HG03432 (cell line): ENCODE measurements around the gene IL2RG.

Experiments used
- ATAC-seq: cut with Tn5 transposase; IDR thresholded peaks from one replicate; pipeline ENCODE4 v1.9.1; 2021; ENCODE audit warnings: mild to moderate bottlenecking, moderate library complexity; ENCODE audit not compliant: unreplicated experiment

Gene IL2RG

GRCh38 chrX:71109051-71109450 lies 2.3 kb downstream of the IL2RG start:
- no peak for ATAC-seq

DNA sequence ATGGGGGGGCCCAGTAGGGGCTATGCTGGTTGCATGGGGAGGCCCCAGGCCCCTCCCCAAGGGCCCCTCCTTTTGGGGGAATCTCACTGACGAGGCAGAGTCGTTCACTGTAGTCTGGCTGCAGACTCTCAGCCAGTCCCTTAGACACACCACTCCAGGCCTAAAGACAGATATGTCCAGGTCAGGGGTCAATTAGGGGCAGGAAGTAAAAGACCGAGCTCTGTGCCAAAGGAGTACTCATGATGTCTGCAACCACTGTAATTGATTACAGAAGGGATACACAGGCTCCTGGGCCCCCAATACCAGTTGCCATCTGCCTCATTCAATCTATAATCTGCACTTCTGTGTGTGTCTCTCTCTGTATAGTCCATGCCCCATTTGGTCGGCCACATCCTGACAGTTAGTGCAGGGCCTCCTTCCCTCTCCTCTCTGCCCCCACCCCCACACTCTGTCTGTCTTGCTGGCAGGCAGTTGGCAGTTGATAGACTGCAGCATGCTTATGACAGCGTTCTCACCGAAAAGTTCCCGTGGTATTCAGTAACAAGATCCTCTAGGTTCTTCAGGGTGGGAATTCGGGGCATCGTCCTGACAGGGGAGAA lies 3.5 kb downstream of the IL2RG start:
- no peak for ATAC-seq

DNA sequence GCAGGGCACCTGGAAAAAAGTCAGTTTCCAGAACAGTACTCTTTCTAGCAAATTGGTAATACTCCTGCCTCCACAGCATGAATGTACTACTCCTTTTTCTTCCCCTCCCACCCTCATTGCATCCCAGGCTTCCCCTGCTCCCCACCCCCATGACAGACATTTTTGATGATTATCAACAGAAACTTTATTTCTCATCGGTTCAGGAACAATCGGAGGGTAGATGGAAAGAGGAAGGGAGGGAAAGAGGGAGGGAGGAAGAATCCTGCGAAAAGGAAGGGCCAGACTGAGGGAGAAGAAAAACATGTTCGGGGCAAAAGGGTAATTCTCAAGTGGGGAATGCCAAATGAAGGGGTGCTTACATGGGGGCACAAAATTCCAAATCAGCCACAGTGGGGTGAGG lies 4.1 kb downstream of the IL2RG start:
- no peak for ATAC-seq

GRCh38 chrX:71106427-71106826 lies 5.0 kb downstream of the IL2RG start, which contains the start of gene CXorf65:
Gene CXorf65 (minus strand): TSS chrX:71106740. CDS start chrX:71106556, 184 bp downstream.
- no peak for ATAC-seq

- no peak for ATAC-seq
Observed at GRCh38 chrX:71105628-71106027, 5.7 kb downstream of the IL2RG start.

DNA sequence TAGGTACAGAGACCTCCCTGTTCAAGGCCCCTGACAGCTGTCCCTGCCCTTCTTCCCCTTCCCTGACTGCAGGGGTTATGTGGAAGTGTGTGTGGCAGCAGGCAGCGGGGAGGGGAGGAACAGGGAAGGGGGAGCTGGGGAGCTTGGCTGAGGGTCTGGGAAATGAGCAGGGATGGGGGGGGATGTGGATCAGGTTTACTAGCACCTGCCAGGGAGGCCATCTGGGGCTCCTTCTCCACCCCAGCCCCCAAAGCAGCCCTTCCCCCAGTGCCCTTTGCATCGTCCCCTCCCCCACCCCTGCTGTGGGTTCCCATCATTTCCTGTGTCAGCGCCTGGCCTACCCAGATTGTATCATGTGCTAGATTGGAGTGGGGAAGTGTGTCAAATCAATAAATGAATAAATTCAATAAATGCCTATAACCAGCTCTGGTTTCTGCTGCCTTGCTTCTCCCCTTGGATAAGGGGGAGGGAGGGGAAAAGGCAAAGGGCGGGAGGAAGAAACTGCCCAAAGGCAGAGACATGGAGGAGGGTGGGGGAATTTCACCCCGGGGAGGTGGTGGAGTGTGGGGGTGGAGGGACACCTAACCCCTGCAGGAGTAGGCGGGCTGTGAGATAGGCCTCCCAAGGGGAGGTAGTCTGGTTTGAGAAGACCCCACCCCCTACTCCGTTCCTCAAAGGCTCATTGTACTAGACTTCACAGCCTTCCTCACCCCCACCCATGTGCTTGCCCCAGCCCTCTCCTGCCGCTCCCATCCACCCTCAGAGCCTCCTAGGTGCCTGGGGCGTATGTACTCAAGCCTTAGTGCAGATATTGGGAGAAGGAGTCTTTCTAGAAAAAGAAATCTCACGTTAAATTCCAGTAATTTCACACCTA lies 8.0 kb downstream of the IL2RG start:
- ATAC-seq = peak; percentile 47

DNA sequence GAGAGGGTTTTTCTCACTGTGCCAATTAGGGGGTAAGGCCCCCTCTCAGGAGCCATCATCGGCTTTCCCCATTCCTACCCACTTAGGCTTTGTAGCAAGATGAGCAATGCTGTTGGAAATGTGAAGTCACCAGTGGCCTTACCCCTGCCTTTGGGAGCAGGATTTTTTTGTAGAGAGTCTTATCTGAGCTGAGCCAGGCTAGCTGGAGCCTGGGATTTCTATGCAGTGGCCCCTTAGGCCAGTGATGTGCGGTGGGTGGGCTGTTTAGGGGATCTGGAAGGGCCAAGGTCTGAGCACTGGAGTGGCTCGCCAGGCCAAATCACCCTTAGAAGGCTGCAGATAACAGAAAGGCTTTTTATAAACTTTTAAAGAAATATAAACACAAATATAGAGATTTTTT lies 9.1 kb downstream of the IL2RG start:
- ATAC-seq = no peak

DNA sequence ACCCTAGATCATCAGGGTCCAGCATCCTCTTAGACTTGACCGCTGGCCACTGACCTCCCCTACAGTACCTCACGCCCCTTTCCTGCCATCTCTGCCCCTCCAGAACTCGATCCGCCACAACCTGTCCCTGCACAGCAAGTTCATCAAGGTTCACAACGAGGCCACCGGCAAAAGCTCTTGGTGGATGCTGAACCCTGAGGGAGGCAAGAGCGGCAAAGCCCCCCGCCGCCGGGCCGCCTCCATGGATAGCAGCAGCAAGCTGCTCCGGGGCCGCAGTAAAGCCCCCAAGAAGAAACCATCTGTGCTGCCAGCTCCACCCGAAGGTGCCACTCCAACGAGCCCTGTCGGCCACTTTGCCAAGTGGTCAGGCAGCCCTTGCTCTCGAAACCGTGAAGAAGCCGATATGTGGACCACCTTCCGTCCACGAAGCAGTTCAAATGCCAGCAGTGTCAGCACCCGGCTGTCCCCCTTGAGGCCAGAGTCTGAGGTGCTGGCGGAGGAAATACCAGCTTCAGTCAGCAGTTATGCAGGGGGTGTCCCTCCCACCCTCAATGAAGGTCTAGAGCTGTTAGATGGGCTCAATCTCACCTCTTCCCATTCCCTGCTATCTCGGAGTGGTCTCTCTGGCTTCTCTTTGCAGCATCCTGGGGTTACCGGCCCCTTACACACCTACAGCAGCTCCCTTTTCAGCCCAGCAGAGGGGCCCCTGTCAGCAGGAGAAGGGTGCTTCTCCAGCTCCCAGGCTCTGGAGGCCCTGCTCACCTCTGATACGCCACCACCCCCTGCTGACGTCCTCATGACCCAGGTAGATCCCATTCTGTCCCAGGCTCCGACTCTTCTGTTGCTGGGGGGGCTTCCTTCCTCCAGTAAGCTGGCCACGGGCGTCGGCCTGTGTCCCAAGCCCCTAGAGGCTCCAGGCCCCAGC lies 10.5 kb downstream of the IL2RG start:
- ATAC-seq = no peak

DNA sequence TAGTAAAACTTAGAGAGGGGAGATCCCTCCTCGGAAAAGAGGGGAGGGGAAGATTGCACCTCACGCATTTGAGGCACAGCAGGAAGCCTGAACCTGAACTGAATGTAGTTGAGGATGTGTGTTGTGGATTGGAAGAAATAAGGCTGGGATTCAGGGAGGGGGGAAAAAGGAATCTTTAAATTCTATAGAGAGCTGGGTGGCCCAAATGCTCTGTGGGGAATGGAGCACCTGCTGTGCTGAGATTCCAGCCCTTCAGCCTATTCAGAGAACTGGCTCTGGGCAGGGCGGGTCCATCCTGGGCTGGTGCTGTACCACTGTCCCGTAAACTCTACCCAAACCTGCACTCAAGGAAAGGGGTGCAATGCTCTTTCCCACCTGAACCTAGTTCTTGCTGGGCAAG lies 11.6 kb downstream of the IL2RG start:
- ATAC-seq = no peak

DNA sequence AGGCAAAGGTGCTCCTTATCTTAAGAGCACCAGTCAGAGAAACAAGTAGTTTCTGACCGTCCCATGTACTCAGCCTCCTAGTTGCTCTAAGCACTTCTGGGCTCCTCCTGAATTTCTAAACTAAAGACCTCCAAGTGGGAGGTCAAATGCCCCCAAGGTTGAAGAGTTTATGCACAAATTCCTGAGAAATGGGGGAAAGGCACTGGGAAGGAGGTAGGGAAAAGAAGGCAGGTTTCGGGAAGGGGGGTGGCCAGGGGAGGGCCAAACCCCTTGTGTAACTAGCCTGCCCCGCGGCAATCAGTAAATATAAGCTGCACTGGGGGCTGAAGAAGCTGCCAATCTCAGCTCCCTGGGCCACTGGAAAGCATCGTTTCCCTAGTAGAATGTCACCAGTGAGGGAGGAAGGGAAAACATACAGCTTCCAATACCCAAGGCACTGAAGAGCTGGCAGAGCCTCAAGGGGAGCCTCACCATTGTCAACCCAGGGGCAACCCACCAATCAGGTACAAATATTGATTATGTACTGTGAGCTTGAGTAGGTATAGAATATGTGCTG lies 12.3 kb downstream of the IL2RG start:
- no peak for ATAC-seq

- no peak for ATAC-seq
Observed at GRCh38 chrX:71098302-71098701, 13.1 kb downstream of the IL2RG start.

DNA sequence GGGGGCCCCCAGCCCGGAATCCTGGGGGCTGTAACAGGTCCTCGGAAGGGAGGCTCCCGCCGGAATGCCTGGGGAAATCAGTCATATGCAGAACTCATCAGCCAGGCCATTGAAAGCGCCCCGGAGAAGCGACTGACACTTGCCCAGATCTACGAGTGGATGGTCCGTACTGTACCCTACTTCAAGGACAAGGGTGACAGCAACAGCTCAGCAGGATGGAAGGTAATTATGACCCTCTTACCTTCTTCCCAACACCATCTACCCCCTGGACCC lies 14.7 kb downstream of the IL2RG start:
- ATAC-seq = no peak

DNA sequence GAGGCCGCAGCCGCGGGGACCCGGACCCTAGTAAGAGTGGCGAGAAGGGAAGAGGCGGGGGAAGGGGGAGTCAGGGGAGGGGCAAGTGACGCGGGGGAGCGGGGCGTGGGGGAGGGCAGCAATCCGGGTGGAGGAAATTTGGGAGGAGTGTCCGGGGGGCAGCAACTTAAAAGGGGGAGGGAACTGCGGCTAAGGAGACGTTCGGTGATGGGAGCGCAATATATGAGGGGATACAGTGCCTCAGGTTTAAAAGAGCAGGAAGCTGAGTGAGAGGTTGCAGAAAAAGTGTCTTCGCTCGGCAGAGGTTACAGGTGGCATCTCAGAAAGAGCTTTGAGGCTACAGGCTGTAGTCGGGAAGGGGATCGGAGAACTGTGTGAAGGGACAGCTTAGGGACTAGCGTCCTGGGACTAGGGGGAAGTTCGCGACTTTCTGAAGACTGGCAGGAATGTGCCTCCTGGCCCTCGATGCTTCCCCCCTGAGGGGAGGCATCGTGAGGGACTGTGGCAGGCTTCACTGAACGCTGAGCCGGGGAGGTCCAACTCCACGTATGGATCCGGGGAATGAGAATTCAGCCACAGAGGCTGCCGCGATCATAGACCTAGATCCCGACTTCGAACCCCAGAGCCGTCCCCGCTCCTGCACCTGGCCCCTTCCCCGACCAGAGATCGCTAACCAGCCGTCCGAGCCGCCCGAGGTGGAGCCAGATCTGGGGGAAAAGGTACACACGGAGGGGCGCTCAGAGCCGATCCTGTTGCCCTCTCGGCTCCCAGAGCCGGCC lies 15.2 kb downstream of the IL2RG start:
- ATAC-seq = peak; percentile 24

DNA sequence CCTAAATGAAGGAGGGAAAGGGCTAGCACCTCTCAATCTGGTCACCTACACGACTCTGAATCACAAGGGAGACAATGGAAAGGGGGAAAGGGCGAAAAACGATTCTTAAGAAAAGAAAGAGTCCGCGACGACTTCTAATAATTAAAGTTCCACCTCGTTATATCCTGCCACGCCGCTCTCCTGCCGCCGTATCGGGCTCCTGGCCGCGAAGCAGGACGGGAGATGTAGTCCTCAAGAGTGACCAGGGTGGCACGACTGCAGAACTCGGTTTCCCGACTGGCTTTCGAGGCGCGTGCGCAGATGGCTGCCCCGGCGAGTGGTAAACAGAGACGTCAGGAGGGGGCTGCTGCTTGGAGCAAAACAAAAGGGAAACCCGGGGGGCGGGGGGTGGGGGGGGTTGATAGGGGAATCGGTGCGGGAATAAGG lies 15.8 kb downstream of the IL2RG start, which contains the start of gene FOXO4:
Gene FOXO4 (plus strand): TSS at position 297 of the 426 bp plus-strand sequence. CDS start 678 bp downstream, outside the sequence.
- peak; percentile 95 for ATAC-seq

- peak; percentile 14 for ATAC-seq
Observed at GRCh38 chrX:71095033-71095432, 16.3 kb downstream of the IL2RG start.

GRCh38 chrX:71091263-71091662 lies 20.1 kb downstream of the IL2RG start:
- no peak for ATAC-seq

- ATAC-seq = no peak
Observed at GRCh38 chrX:71085900-71086299, 25.5 kb downstream of the IL2RG start.

- ATAC-seq = no peak
Observed at GRCh38 chrX:71082822-71083221, 28.6 kb downstream of the IL2RG start.

DNA sequence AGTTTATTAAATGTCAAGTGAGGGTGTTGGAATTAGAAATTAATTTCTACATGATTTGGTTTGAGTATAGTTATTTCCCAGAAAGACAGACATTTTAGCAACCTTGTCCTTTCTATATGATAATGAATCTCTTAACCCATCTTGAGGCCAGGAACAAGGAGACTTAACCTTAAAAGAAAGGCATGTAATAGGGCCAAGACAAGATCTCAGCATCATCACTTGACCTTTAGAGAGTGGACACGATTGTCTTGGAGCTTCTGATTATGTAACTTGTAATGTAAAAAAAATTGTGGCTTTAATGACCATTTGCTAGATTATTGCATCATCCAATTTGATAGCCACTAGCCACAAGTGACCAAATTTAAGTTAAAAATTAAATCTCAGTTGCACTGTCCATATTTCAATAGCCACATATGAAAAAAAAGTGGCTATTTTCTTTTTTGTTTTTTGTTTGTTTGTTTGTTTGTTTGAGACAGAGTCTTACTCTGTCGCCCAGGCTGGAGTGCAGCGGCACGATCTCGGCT lies 29.2 kb downstream of the IL2RG start:
- ATAC-seq = no peak
